ENCODE results near the gene SHISA8.
"Not testable (repeated sequence)": the region's sequence is repeated elsewhere in the genome, so short reads cannot be mapped to it uniquely, and the experiment has no call there.

Gene SHISA8

GRCh38 chr22:41873391-41873790 lies 41.5 kb downstream of the SHISA8 start:
- Histone ChIP-seq H3K27ac (no peak overlapping the region), H3K4me3 (no peak overlapping the region)

- Histone ChIP-seq H3K27ac (no peak overlapping the region), H3K4me3 (no peak overlapping the region)
These were observed 44.1 kb downstream of the SHISA8 start for GRCh38 chr22:41870786-41871185.

GRCh38 chr22:41870081-41870480 lies 44.8 kb downstream of the SHISA8 start:
- H3K27ac ChIP-seq, H3K4me3 ChIP-seq: not testable (repeated sequence)

- H3K27ac ChIP-seq: no peak overlapping the region
- H3K4me3 ChIP-seq: no peak overlapping the region
These were observed 46.3 kb downstream of the SHISA8 start for GRCh38 chr22:41868556-41868955.

GRCh38 chr22:41863472-41863871 lies 51.4 kb downstream of the SHISA8 start:
- Histone ChIP-seq H3K4me3 (no peak overlapping the region), H3K27ac (peak overlapping the region in 7 of 21 experiments; percentile 33 to 88 (median 77))

- peak overlapping the region in 18 of 21 experiments; percentile 3 to 88 (median 67) for H3K27ac ChIP-seq
- H3K4me3 ChIP-seq: no peak overlapping the region
These were observed 52.2 kb downstream of the SHISA8 start for GRCh38 chr22:41862530-41863266.

- no peak overlapping the region for H3K4me3 ChIP-seq
- H3K27ac ChIP-seq: peak overlapping the region in 18 of 21 experiments; percentile 3 to 88 (median 67)
These were observed 52.7 kb downstream of the SHISA8 start for GRCh38 chr22:41862160-41862529.
